HG02884 (cell line): ENCODE results near the gene ZNF805.
"Not testable (repeated sequence)": the region's sequence is repeated elsewhere in the genome, so short reads cannot be mapped to it uniquely, and the experiment has no call there.

ENCODE experiments used
- ATAC-seq: cut with Tn5 transposase; IDR thresholded peaks from one replicate; pipeline ENCODE4 v1.9.1; 2021; ENCODE audit warnings: mild to moderate bottlenecking, moderate library complexity; ENCODE audit not compliant: unreplicated experiment

Gene ZNF805

DNA sequence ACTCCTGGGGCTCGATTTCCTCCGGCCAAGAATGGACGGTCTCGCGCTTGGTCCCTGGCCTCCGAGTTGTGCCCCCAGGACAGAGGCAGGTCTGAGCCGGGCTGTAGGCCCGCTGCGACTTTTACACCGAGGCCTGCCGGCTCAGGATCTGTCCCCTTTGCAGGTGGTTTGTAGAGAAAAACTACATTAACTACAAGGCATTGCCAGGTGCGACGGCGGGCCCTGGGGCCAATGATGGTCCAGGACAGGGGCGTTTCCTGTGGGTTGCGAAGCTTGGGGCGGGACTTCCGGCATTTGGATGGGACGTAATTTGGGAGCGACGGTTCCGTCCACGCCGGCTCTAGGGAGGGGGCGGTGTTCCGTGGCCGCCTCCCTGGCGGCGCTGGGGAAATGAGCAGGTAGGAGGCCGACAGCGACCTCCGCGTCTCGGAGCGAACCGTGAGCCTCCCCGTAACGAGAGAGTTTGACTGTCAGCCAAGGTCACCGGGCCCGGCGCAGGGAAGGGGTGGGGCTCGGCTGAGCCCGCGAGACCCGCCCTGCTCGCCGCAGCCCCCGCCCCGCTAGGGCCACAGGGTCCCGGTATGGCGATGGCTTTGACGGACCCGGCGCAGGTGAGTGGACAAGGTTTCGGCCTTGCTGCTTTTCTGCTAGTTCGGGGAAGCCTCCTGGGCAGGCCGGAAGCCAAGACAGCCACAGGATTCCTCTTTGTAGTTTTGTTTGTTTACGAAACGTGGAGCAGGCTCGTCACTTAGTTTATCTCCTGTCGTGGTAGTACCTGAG lies at the start of gene ZNF805:
Gene ZNF805, plus strand, starts transcription at position 322 of the 780 bp plus-strand sequence. Its CDS starts 260 bp downstream, at position 582.
- peak; percentile 89 for ATAC-seq

DNA sequence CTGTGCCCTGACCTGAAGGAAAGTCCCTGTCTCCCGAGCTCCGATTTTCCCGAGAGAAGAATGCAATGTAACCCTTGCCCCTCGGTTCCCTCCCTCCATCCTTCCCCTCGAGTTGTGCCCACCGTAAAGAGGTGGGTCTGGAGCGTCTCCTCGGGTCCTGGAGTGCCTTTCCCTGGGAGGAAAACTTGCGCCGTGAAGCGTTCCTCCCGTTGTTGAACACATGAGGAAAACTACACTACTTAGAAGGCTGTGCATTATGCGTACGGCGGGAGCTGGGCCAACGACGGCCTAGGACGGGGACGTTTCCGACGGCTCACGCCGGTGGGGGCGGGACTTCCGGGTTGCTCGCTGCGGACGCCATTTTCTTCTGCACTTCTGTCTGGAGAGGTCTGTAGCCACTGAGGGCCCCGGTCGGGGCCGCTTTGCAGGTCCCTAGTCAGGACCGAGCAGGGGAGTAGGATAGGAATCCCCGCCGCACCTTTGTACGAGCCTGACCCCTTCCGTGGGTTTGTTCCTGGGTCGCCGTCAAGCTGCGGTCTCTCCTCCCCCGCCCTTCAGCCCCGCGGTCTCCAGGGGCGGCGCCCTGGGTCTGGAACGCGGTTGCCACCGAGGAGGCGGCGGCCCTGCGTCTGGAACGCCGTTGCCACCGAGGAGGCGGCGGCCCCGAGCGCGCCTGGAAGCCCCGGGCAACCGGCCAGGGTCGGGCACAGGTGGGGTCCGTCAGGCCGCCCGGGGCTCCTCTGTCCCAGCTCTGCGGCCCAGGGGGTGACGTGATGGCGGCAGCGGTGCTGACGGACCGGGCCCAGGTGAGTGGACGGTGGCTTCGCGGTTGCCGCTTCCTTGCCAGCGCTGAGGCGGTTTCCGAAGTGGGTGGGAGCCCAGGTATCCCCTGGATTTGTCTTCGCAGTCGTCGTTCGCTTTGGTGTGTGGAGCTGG lies 49.0 kb upstream of the ZNF805 start, which contains the start of gene ZNF264:
Gene ZNF264, plus strand, starts transcription at position 360 of the 936 bp plus-strand sequence. Its CDS starts 414 bp downstream, at position 774.
- ATAC-seq = peak; percentile 89

DNA sequence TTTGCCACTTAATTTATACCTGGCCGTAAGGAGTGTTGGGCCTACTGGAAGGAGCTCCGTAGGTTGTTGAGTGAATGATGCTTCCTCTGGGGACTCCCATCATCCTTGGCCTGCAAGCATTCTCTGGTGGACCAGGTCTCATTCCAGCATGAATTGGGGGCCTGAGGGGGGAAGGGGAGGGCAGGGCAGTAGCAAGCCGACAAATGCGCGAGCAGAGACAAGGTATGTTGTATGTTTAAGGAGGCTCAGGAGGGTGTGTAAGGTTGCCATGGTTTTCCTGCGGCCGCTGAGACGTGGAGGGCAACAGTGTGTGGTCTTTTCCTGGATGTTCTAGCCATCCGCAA lies 48.4 kb upstream of the ZNF805 start:
- no peak for ATAC-seq

DNA sequence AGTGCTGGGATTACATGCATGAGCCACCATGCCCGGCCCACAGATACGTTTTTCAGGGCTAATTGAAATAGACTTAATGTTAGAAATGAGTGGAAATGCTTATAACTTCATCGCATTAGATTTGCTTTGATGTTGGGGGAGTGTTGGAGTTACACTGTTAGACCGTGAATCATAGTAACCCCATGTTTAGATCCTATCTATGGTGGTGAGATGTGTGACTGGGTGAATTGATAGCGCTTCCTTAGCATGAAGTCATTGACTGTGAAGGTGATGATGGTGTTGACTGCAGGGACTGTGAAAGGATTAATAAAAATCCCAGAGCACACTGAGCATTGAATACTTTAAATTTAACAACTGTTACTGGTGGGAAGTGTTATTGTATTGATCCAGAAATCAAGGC lies 47.4 kb upstream of the ZNF805 start:
- no peak for ATAC-seq

DNA sequence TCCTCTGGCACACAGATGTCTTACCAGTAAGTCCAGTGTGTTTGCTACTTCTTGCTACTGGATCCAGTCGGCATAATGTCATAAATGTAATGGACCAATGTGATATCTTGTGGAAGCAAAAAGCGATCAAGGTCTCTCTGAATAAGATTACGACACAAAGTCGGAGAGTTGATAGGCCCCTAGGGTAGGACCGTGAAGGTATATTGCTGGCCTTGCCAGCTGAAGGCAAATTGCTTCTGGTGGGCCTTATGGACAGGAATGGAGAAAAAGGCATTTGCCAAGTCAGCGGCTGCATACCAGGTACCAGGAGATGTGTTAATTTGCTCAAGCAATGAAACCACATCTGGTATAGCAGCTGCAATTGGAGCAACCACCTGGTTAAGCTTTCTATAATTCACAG lies 42.6 kb upstream of the ZNF805 start:
- ATAC-seq = not testable (repeated sequence)

DNA sequence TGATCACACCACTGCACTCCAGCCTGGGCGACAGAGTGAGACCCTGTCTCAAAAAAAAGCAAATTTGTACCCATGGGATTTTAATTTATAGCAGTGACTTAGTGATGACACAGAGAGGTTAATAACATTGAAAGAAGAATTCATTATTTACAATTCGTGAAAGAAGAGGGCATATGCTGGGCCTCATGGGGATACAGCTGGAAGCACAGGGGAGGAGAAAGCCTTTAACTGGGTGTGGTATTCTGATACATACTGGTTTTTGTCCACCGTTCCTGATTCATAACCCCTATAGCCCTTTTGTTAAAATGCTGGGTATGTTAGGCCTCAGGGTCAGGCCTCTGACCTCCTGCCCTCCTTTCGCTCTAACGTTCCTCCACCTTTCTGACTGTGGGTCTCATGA lies 38.3 kb upstream of the ZNF805 start:
- no peak for ATAC-seq

DNA sequence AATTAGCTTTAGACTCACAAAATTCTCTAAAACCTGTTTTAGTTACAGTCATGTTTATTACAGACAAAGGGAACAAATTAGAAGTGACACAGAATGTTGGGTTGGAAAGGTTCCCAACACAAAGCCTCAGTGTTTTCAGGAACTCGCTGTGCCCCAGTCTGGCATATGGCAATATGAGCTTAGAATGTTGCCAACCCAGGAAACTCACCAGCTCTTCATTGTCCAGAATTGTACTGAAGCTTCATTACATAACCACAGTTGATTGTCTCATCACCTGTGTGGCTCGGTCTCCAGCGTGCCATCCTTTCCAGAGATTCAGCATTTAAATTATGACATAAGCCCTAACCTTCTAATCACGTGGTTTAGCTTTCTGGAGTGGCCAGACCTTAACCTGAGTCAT lies 30.1 kb upstream of the ZNF805 start:
- ATAC-seq = no peak

DNA sequence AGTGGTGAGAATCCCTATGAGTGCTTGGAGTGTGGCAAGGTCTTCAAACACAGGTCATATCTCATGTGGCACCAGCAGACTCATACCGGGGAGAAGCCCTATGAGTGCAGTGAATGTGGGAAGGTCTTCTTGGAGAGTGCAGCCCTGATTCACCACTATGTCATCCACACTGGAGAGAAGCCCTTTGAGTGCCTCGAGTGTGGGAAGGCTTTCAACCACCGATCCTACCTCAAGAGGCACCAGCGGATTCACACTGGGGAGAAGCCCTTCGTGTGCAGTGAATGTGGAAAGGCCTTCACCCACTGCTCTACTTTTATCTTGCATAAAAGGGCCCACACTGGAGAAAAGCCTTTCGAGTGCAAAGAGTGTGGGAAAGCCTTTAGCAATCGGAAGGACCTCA lies 28.3 kb upstream of the ZNF805 start:
- no peak for ATAC-seq

DNA sequence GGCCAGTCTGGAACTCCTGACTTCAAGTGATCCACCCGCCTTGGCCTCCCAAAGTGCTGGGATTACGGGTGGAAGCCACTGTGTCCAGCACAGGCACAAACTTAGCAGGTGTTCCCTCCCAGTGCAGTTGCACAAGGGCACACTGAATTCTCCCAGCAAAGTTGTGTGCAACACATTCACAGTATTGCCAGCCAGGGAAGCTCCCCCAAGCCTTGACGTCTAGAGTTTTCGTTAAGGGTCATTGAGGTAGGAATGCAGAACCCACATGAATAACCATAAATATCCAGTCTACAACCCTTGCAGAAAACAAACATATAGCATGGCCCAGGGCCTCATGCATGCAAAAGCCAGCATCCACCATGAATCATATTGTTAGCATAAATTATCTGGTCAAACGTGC lies 12.9 kb upstream of the ZNF805 start:
- no peak for ATAC-seq

DNA sequence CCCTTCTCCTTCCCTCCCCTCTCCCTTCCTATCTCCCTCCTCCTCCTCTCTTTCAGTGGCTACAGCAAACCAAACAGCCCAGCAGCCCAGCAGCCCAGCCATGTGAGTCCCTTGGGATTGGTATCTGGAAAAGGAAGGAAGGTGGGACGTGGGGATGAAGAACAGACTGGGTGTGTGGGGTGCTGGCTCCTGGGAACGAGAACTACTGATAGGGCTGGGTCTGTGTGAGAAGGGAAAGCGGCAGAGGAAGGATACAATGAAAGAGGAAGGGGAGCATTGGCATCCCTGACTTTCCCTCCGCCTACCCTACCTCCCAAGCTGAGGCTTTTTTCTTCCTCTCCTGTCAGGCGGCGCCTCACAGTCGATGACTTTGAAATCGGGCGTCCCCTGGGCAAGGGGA lies 8.7 kb upstream of the ZNF805 start:
- ATAC-seq = no peak

DNA sequence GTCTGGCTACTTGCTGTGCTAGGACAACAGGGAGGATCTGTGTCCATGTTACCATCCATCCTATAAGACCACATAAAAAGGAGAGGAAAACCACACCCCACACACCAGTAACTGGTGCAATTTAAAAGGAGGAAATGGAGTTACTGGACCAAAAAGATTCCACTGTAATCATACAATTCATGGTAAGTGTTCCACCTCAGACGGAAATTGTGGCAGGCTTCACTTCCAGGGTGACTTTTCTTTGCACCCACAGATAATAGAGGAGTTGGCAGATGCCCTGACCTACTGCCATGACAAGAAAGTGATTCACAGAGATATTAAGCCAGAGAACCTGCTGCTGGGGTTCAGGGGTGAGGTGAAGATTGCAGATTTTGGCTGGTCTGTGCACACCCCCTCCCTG lies 7.2 kb upstream of the ZNF805 start:
- no peak for ATAC-seq

DNA sequence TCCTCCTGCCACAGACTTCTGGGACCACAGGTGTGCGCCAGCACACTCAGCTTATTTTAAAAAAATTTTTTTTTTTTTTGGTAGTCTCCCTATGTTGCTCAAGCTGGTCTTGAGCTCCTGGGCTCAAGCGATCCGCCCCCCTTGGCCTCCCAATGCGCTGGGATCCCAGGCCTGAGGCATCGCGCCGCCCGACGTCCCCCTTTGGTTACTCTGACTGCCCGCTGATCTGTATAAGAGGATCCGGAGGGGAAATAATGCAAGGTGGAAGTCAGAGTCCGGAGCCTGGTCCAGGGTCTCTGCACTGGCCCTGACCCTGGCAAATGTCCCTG lies 486 bp upstream of the ZNF805 start:
- no peak for ATAC-seq

DNA sequence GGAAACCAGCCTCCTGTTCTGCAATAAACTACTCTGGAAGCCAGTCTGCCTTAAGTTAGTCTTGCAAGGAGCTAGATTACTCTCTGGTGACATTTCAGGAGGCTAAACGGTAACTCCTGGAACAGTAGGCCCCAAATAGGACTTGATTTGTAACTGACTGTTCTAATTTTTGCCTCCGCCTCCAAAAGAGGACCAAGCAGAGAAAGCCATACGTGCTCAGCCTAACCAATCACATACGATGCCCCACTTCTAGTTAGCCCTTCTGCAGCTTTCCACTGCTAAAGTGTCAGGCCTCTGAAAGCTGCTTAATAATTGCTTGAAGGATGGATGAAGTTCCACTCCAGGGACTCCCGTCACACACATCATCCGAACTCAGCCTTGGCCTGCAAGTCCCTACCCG lies 744 bp downstream of the ZNF805 start:
- no peak for ATAC-seq

DNA sequence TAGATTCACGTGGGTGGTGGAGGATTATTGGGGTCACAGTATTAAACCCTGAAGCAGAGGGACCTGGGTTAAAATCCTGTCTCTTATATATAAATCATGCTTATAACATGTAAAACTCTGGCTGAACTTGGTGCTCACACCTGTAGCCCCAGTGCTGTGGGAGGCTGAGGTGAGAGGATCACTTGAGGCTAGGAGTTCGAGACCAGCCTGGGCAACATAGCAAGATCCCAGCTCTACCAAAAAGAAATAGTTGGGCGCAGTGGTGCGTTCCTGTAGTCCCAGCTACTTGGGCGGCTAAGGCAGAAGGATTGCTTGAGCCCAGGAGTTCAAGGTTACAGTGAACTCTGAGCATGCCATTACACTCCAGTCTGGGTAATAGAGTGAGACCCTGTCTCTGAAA lies 2.4 kb downstream of the ZNF805 start:
- no peak for ATAC-seq

DNA sequence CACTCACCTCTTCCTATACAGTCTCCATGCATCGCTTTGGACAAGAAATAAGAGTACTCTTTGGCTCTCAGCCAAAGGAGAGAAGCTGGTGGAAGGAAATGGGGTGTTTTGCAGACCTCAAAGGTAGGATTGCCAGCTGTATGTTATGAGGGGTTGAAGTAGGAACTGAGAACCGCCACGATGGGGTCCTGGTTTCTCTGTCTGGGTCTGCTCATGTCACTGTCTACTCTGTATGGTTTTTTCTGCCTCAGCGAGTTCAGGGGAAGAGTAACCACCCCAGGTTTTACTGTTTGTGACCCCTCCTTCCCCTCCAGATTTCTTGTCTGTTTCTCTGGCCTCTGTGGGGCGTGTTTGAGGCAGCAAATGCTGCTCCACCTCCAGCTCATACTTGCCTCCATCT lies 4.1 kb downstream of the ZNF805 start:
- no peak for ATAC-seq

DNA sequence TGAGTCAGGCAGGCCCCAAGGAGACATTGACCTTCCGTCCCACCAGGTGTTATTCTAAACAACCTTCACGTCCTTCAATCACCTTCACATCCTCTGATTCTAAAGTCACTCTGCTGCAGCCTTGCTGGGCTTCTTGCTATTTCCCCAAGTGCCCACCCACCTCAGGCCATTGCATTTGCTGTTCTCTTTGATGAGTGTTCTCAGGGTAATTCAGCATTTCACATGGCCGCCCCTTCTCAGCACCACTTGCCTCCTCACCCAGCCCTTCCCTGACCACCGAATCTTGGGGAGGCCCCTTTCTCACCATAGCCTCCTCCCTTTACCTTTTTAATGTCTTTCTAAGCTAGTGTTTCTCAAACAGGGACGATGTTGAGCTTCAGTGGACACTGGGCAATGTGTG lies 4.6 kb downstream of the ZNF805 start:
- ATAC-seq = no peak

DNA sequence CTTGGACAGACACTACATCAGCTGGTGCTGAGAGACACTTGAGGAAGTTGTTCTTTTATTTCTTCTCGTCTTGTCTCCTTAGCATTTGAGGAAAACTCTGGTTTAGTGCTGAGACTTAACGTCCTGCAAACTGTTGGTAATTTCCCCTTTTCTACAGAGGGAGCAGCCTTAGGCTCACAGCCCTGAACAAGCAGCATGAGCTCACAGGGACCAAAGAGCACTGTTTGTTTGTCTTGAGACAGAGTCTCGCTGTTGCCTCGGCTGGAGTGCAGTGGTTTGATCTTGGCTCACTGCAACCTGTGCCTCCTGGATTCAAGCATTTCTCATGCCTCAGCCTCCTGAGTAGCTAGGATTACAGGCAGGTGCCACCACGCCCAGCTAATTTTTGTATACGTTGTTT lies 5.5 kb downstream of the ZNF805 start:
- no peak for ATAC-seq

DNA sequence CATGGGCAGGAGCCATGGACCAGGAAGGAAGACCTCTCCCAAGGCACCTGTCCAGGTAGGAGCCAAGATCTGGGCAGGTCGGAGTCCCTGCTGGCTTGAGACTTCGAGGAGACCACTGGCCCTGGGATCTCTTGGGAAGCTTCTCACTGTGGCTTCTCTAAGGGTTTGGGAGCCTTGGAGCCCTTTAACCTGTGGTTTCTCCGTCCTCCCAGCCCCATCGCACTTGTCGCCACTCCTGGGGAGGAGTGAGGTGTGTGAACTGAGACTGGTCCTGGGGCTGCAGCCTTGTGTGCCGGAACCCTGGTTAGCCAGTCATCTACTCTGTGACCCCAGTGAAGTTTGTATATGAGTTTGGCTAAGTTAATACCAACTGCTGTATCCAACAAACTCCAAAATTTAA lies 8.2 kb downstream of the ZNF805 start:
- ATAC-seq = no peak

DNA sequence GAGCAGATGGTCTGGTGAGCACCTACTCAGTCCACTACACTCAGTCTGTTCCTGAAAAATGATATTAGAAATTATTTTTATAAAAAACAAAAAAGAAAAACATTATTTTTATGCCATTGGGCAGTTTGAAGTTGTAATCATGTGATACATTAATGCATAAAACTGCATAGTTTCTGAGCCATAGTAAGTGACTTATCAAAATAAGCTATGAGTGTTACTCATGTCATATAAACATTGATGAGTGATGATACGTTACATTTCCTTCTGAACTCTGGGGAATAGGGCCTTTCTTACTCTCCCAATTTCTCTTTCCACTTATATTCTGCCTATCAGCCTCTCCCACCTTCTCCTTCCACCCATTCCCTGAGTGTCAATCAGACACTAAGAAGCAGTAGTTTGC lies 8.9 kb downstream of the ZNF805 start:
- no peak for ATAC-seq

DNA sequence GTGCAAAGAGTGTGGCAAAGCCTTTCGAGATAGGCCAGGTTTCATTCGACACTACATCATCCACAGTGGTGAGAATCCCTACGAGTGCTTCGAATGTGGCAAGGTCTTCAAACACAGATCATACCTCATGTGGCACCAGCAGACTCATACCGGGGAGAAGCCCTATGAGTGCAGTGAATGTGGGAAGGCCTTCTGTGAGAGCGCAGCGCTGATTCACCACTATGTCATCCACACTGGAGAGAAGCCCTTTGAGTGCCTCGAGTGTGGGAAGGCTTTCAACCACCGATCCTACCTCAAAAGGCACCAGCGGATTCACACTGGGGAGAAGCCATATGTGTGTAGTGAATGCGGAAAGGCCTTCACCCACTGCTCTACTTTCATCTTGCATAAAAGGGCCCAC lies 13.3 kb downstream of the ZNF805 start:
- ATAC-seq = not testable (repeated sequence)

DNA sequence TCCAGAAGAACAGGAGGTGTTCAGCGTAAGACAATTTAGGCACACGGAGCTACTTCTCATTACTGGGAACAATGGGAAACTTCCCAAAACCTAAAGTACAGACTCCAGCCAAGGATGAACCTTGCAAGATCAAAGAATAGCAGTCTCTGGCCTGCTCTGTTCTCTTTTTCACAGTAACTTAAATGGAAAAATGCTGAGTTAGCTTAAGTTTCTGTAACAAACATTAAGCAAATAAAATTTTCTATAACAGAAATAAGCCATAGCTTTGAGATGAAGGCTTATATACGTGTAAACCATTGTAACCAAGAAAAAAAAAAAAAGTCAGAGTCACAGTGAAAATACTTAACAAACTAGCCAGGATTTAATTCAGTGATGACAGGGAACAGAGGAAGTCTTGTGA lies 21.6 kb downstream of the ZNF805 start:
- ATAC-seq = no peak

DNA sequence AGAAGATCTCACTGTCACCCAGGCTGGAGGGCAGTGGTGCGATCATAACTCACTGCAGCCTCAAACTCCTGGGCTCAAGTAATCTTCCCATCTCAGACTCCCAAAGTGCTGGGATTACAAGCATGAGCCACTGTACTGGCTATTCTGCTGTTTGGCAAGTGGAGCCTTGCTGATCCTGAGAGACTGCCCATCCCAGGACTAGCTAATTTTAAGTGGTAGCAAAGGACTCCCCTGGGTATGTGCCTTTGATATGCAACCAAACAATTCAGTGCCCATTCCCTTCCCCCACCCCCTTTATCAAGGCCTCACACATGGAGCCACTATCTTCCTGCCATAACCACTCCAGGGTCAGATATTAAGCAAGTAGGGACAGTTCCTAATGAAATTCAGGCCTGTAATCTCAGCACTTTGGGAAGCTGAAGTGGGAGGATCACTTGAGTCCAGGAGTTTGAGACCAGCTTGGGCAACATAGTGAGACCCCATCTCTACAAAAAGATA lies 22.9 kb downstream of the ZNF805 start:
- no peak for ATAC-seq
